WTC11 (cell line): ENCODE measurements around the gene SERPINE2. TPM values are rescaled to one million over a fixed set of nuclear protein-coding genes. Genes with fewer than 3 reads are reported as not detected.

Experiments
- ATAC-seq: fragments of 200-7000 bp; cut with Tn5 transposase; 2 replicates; pipeline ENCODE4 v1.10.0; 2021; ENCODE audit warnings: mild to moderate bottlenecking, moderate library complexity
- CTCF ChIA-PET: fragments of 300-600 bp; sonication (Branson Sonifier 250); formaldehyde crosslinking; loops from one replicate; lab custom pipeline; 2021; ENCODE audit warnings: antibody characterized with exemption; lab: Charles Lee
- POLR2A ChIA-PET: fragments of 350-600 bp; sonication (Branson Sonifier 250); formaldehyde crosslinking; loops from one replicate; lab custom pipeline; 2021; ENCODE audit warnings: antibody characterized with exemption; lab: Charles Lee
- DNase-seq: peaks from one replicate; pipeline ENCODE4 v3.0.0; 2021; ENCODE audit warnings: low spot score
- H3K27ac Mint-ChIP-seq: 2 replicates; pipeline ENCODE4 v1.8.0; 2021; ENCODE audit warnings: mixed read lengths
- H3K27me3 Mint-ChIP-seq: 2 replicates; pipeline ENCODE4 v1.8.0; 2021; ENCODE audit warnings: low read depth, mild to moderate bottlenecking, moderate library complexity, mixed read lengths
- H3K36me3 Mint-ChIP-seq: 2 replicates; pipeline ENCODE4 v1.8.0; 2021; ENCODE audit warnings: mixed read lengths
- H3K4me1 Mint-ChIP-seq: 2 replicates; pipeline ENCODE4 v1.8.0; 2022; ENCODE audit warnings: mixed read lengths
- H3K4me3 Mint-ChIP-seq: 2 replicates; pipeline ENCODE4 v1.8.0; 2021; ENCODE audit warnings: mild to moderate bottlenecking, moderate library complexity, mixed read lengths
- H3K9me3 Mint-ChIP-seq: 2 replicates; pipeline ENCODE4 v1.8.0; 2021; ENCODE audit warnings: mixed read lengths
- CREB1 ChIP-seq: sonication (generic); formaldehyde crosslinking; IDR thresholded peaks from 2 replicates; pipeline ENCODE4 v1.8.0; 2023; ENCODE audit warnings: mild to moderate bottlenecking, missing genetic modification reagents
- CREM ChIP-seq: sonication (generic); formaldehyde crosslinking; IDR thresholded peaks from 2 replicates; pipeline ENCODE4 v1.8.1; 2022; ENCODE audit warnings: mild to moderate bottlenecking, missing genetic modification reagents, moderate library complexity
- NR1H2 ChIP-seq: sonication (generic); formaldehyde crosslinking; IDR thresholded peaks from 2 replicates; pipeline ENCODE4 v1.9.0; 2021; ENCODE audit warnings: mild to moderate bottlenecking, moderate library complexity, missing genetic modification reagents
- OVOL2 ChIP-seq: fragments of 250-450 bp; sonication (Bioruptor Pico); IDR thresholded peaks from 2 replicates; pipeline ENCODE4 v1.9.0; 2021; ENCODE audit warnings: mild to moderate bottlenecking, borderline replicate concordance
- RELA ChIP-seq: sonication (generic); formaldehyde crosslinking; IDR thresholded peaks from 2 replicates; pipeline ENCODE4 v1.8.1; 2022; ENCODE audit warnings: missing genetic modification reagents, mild to moderate bottlenecking, borderline replicate concordance
- TCF7 ChIP-seq: sonication (generic); formaldehyde crosslinking; IDR thresholded peaks from 2 replicates; pipeline ENCODE4 v1.8.0; 2022; ENCODE audit warnings: mild to moderate bottlenecking, low read depth, missing genetic modification reagents, moderate library complexity
- TP53 ChIP-seq: sonication (generic); formaldehyde crosslinking; IDR thresholded peaks from 2 replicates; pipeline ENCODE4 v1.8.1; 2023; ENCODE audit warnings: mild to moderate bottlenecking, missing genetic modification reagents
- ZNF232 ChIP-seq: sonication (generic); formaldehyde crosslinking; IDR thresholded peaks from 2 replicates; pipeline ENCODE4 v1.8.0; 2022; ENCODE audit warnings: mild to moderate bottlenecking, missing genetic modification reagents
- ZNF416 ChIP-seq: fragments of 250-450 bp; sonication (Bioruptor Pico); IDR thresholded peaks from 2 replicates; pipeline ENCODE4 v1.9.0; 2021; ENCODE audit warnings: mild to moderate bottlenecking, inconsistent platforms
- total RNA-seq: library from RNA; stranded (reverse); gene quantifications from 3 replicates; pipeline ENCODE4 v1.2.3, GENCODE V29; 2021
- TF ChIP-seq, protein P1 (sequence below): sonication (generic); formaldehyde crosslinking; IDR thresholded peaks from 2 replicates; pipeline ENCODE4 v1.8.1; 2022; ENCODE audit warnings: missing genetic modification reagents, borderline replicate concordance
- TF ChIP-seq, protein P2 (sequence below): sonication (generic); formaldehyde crosslinking; IDR thresholded peaks from 2 replicates; pipeline ENCODE4 v1.8.1; 2023; ENCODE audit warnings: mild to moderate bottlenecking, missing genetic modification reagents, moderate library complexity
- TF ChIP-seq, protein P3 (sequence below): fragments of 200-600 bp; IDR thresholded peaks from 2 replicates; pipeline ENCODE4 v1.8.0; 2022; ENCODE audit warnings: antibody characterized with exemption
- TF ChIP-seq, protein P4 (sequence below): fragments of 250-450 bp; sonication (Bioruptor Pico); IDR thresholded peaks from 2 replicates; pipeline ENCODE4 v2.1.2; 2022; ENCODE audit warnings: mild to moderate bottlenecking, moderate library complexity

The SERPINE2 gene
- total RNA-seq, 1 experiment from 2014 or later: 60.4 TPM

DNA sequence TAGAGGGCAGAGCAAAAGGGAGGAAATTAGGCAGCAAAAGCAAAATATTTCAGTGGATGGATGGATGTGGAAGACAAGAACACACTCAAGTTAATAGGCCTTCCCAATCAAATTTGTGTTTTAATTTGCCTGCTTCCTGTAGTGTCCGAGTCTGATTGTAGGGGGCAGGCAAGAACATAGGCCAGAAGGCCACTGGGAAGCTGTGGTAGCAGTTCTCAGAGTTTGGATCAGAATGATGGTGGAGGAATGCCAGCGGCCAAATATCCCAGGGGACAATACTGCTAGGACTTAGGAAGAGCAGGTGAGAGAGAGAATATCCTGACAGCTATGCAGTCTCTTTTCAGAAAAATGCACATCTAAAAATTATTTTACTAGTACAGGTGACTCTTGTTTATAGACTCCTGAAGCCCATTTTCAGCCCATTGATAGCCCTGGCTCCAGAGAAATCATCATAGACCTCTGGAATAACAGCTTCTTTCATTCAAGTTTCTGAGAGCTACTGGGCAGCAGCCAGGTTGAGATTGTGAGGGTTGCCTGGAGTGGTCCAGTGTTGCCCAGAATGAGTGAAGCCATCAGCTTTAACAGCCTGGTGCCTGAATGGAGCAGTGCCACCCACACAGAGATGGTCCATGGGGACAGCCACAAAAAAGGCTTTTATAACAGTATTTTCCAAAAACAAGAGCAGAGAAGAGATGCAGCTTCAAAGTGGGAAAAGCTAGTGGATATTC is 19.1 kb upstream of the SERPINE2 start:
- Mint-ChIP-seq H3K27me3 (no peaks in the 10 kb centered on the region), H3K27ac (no peak overlapping the region), H3K36me3 (no peaks in the 10 kb centered on the region; the same call in 1 of the 2 replicates), H3K4me1 (0 out of 2 replicates have a peak, but pooled peaks cover 5% of the 10 kb centered on the region), H3K9me3 (peaks cover 28% of the 10 kb centered on the region), H3K4me3 (no peak overlapping the region)
- CTCF ChIA-PET: interaction anchor here (0.6 to 1.7 kb wide), 5 partner anchors 19 to 225 kb away, joined by 3 to 8 read pairs (median 3); partner anchors contain the start of gene SERPINE2
- ATAC-seq: peak; percentile 69
- no peak for TF ChIP-seq ZNF232 (CRISPR knock-in tag)
- TF ChIP-seq, protein P1, sequence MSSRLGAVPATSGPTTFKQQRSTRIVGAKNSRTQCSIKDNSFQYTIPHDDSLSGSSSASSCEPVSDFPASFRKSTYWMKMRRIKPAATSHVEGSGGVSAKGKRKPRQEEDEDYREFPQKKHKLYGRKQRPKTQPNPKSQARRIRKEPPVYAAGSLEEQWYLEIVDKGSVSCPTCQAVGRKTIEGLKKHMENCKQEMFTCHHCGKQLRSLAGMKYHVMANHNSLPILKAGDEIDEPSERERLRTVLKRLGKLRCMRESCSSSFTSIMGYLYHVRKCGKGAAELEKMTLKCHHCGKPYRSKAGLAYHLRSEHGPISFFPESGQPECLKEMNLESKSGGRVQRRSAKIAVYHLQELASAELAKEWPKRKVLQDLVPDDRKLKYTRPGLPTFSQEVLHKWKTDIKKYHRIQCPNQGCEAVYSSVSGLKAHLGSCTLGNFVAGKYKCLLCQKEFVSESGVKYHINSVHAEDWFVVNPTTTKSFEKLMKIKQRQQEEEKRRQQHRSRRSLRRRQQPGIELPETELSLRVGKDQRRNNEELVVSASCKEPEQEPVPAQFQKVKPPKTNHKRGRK (CRISPR knock-in tag): no peak
- no peak for TF ChIP-seq TP53 (CRISPR knock-in tag)
- no peak for TF ChIP-seq TCF7 (CRISPR knock-in tag)
- no peak for DNase-seq
- POLR2A ChIA-PET: no interaction called here

DNA sequence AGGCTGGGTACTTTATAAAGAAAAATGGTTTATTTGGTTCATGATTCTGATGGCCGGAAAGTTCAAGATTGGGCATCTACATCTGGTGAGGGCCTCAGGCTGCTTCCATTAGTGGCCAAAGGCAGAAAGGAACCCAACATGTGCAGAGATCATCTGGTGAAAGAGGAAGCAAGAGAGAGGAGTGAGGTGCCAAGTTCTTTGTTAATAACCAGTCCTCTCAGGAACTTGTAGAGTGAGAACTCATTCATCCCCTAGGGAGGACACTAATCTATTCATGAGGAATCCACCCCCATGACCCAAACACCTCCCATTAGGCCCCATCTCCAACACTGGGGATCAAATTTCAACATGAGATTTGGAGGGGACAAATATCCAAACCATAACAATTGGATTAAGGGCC is 17.8 kb upstream of the SERPINE2 start:
- H3K9me3 Mint-ChIP-seq: peaks cover 28% of the 10 kb centered on the region
- H3K27ac Mint-ChIP-seq: no peak overlapping the region
- 0 out of 2 replicates have a peak, but pooled peaks cover 5% of the 10 kb centered on the region for H3K4me1 Mint-ChIP-seq
- no peak for DNase-seq
- ChIA-PET CTCF (interaction anchor here (1.0 kb wide), 1 partner anchor 226 kb away, joined by 3 read pairs; no protein-coding TSS in a partner anchor), POLR2A (no interaction called here)
- no peaks in the 10 kb centered on the region for H3K27me3 Mint-ChIP-seq
- ATAC-seq: no peak
- H3K36me3 Mint-ChIP-seq: no peaks in the 10 kb centered on the region; the same call in 1 of the 2 replicates
- no peak overlapping the region for H3K4me3 Mint-ChIP-seq
- TF ChIP-seq, protein P2, sequence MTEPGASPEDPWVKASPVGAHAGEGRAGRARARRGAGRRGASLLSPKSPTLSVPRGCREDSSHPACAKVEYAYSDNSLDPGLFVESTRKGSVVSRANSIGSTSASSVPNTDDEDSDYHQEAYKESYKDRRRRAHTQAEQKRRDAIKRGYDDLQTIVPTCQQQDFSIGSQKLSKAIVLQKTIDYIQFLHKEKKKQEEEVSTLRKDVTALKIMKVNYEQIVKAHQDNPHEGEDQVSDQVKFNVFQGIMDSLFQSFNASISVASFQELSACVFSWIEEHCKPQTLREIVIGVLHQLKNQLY (CRISPR knock-in tag): no peak
- TF ChIP-seq CREB1 (CRISPR knock-in tag) (no peak), CREM (CRISPR knock-in tag) (no peak), OVOL2 (CRISPR knock-in tag) (no peak), ZNF416 (CRISPR knock-in tag) (no peak), NR1H2 (CRISPR knock-in tag) (no peak)
- TF ChIP-seq, protein P3, sequence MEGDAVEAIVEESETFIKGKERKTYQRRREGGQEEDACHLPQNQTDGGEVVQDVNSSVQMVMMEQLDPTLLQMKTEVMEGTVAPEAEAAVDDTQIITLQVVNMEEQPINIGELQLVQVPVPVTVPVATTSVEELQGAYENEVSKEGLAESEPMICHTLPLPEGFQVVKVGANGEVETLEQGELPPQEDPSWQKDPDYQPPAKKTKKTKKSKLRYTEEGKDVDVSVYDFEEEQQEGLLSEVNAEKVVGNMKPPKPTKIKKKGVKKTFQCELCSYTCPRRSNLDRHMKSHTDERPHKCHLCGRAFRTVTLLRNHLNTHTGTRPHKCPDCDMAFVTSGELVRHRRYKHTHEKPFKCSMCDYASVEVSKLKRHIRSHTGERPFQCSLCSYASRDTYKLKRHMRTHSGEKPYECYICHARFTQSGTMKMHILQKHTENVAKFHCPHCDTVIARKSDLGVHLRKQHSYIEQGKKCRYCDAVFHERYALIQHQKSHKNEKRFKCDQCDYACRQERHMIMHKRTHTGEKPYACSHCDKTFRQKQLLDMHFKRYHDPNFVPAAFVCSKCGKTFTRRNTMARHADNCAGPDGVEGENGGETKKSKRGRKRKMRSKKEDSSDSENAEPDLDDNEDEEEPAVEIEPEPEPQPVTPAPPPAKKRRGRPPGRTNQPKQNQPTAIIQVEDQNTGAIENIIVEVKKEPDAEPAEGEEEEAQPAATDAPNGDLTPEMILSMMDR: no peak

DNA sequence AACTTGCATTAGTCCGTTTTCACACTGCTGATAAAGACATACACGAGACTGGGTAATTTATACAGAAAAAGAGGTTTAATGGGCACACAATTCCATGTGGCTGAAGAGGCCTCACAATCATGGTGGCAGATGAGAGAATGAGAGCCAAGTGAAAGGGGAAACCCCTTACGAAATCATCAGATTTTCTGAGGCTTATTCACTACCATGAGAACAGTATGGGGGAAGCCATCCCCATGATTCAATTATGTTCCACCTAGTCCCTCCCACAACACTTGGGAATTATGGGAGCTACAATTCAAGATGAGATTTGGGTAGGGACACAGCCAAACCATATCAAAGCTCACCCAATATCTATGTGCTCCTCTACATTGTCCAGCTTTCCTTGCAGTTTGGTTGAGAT is 16.0 kb upstream of the SERPINE2 start:
- ChIA-PET CTCF (no interaction called here), POLR2A (no interaction called here)
- Mint-ChIP-seq H3K4me3 (no peak overlapping the region), H3K27me3 (no peaks in the 10 kb centered on the region), H3K9me3 (peaks cover 28% of the 10 kb centered on the region), H3K36me3 (no peaks in the 10 kb centered on the region; the same call in 1 of the 2 replicates), H3K4me1 (peaks cover 7% of the 10 kb centered on the region), H3K27ac (no peak overlapping the region)
- TF ChIP-seq, protein P4, sequence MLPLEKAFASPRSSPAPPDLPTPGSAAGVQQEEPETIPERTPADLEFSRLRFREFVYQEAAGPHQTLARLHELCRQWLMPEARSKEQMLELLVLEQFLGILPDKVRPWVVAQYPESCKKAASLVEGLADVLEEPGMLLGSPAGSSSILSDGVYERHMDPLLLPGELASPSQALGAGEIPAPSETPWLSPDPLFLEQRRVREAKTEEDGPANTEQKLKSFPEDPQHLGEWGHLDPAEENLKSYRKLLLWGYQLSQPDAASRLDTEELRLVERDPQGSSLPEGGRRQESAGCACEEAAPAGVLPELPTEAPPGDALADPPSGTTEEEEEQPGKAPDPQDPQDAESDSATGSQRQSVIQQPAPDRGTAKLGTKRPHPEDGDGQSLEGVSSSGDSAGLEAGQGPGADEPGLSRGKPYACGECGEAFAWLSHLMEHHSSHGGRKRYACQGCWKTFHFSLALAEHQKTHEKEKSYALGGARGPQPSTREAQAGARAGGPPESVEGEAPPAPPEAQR (CRISPR knock-in tag): no peak
- no peak for TF ChIP-seq RELA (CRISPR knock-in tag)
- no peak for ATAC-seq
- no peak for DNase-seq
